ENCODE data around the gene DTX3. TPM values are rescaled to one million over a fixed set of nuclear protein-coding genes. Genes with fewer than 3 reads are reported as not detected.
A peak's percentile ranks its signal among the peaks of the same experiment; 100 is the strongest.

DTX3 gene
- total and polyA plus RNA-seq, 2 experiments from 2014 or later = 22.8 to 46.6 TPM

DNA sequence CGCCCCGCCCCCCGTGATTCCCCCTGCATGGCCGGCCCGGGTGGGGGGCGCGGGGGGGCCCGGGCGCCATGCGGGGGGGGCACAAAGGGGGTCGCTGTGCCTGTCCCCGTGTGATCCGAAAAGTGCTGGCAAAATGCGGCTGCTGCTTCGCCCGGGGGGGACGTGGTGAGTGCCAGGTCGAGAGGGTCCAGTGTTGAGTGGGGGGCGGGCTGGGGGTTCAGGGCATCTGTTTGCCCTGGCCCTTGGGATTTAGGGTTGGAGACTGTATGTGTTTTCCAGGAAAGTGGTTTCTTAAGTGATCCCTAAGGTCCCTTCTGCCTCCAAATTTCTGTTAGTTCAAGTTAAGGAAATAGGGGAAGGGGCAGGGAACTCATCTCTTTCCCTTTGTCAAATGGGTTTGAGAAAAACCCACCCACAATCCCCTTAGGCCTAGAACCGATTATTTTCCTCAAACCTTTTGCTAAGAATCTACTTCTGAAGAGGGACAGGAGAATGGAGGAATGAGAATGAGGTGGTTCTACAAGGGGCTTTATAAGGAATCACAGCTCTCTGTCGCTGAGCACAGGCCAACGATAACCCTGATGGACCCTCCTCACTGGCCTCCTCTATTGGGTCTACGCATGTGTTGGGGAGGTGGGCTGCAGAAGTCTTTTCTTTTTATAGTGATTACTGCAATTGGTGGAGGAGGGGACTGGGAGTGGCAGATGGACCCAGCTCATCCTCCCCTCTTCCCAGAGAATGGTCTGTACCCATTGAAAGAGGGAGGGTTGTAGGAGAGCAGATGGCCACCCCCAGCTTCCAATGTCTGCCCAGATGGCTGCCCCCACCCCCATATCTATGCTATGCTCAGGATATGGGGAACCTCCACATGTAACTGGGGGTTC lies 7.4 kb downstream of the DTX3 start (continued):
- TF ChIP-seq, protein P1, sequence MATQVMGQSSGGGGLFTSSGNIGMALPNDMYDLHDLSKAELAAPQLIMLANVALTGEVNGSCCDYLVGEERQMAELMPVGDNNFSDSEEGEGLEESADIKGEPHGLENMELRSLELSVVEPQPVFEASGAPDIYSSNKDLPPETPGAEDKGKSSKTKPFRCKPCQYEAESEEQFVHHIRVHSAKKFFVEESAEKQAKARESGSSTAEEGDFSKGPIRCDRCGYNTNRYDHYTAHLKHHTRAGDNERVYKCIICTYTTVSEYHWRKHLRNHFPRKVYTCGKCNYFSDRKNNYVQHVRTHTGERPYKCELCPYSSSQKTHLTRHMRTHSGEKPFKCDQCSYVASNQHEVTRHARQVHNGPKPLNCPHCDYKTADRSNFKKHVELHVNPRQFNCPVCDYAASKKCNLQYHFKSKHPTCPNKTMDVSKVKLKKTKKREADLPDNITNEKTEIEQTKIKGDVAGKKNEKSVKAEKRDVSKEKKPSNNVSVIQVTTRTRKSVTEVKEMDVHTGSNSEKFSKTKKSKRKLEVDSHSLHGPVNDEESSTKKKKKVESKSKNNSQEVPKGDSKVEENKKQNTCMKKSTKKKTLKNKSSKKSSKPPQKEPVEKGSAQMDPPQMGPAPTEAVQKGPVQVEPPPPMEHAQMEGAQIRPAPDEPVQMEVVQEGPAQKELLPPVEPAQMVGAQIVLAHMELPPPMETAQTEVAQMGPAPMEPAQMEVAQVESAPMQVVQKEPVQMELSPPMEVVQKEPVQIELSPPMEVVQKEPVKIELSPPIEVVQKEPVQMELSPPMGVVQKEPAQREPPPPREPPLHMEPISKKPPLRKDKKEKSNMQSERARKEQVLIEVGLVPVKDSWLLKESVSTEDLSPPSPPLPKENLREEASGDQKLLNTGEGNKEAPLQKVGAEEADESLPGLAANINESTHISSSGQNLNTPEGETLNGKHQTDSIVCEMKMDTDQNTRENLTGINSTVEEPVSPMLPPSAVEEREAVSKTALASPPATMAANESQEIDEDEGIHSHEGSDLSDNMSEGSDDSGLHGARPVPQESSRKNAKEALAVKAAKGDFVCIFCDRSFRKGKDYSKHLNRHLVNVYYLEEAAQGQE (IDR thresholded peaks at IDR 0.05; ENCODE audit: unreplicated experiment) = no peak
- TF ChIP-seq STAT1 (IDR thresholded peaks at IDR 0.05; ENCODE audit: unreplicated experiment) (no peak), EZH2phosphoT487 (IDR thresholded peaks at IDR 0.05; ENCODE audit: unreplicated experiment) (no peak), POLR2AphosphoS5 (IDR thresholded peaks at IDR 0.05; ENCODE audit: low read depth) (no peak), CREB1 (CRISPR knock-in tag; IDR thresholded peaks at IDR 0.05; ENCODE audit: low read depth) (no peak), NANOG (IDR thresholded peaks at IDR 0.05; ENCODE audit: borderline replicate concordance) (no peak), ZNF331 (CRISPR knock-in tag; IDR thresholded peaks at IDR 0.05; ENCODE audit: low read depth) (no peak)
- TF ChIP-seq, protein P2, sequence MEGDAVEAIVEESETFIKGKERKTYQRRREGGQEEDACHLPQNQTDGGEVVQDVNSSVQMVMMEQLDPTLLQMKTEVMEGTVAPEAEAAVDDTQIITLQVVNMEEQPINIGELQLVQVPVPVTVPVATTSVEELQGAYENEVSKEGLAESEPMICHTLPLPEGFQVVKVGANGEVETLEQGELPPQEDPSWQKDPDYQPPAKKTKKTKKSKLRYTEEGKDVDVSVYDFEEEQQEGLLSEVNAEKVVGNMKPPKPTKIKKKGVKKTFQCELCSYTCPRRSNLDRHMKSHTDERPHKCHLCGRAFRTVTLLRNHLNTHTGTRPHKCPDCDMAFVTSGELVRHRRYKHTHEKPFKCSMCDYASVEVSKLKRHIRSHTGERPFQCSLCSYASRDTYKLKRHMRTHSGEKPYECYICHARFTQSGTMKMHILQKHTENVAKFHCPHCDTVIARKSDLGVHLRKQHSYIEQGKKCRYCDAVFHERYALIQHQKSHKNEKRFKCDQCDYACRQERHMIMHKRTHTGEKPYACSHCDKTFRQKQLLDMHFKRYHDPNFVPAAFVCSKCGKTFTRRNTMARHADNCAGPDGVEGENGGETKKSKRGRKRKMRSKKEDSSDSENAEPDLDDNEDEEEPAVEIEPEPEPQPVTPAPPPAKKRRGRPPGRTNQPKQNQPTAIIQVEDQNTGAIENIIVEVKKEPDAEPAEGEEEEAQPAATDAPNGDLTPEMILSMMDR (conservative IDR thresholded peaks at IDR 0.05; ENCODE audit: low read depth in 2 of 2) = no peak

DNA sequence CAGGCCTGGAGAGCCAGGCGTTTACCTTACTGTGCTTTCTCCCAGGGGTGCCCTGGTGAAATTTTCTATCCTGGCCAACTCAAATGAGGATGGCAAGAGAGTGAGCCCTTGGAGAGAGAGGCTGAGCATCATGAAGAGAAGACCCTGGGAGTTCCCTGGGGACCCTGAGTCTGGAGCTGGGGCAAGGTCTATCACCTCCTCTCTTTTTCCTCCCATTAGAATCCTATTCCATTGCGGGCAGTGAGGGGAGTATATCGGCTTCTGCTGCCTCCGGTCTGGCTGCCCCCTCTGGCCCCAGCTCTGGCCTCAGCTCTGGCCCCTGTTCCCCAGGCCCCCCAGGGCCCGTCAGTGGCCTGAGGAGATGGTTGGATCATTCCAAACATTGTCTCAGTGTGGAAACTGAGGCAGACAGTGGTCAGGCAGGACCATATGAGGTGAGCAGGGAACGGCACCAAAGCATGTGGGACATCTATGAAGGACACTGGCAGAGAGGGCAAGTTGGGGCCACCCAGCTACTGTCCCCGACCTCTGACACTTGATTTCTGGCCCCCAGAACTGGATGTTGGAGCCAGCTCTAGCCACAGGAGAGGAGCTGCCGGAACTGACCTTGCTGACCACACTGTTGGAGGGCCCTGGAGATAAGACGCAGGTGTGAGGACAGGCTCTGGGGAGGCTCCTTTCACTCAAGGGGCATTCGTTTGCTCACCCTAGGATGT lies 8.2 kb downstream of the DTX3 start:
- Histone ChIP-seq H3F3A (replicated peaks; ENCODE audit: low read depth) (peaks cover 6% of the 10 kb centered on the region; the same call in 1 of the 2 replicates), H3K79me2 (replicated peaks; ENCODE audit: insufficient read depth) (no peaks in the 10 kb centered on the region), H3K27ac (ENCODE audit: low read depth) (no peak overlapping the region), H4K20me1 (replicated peaks; ENCODE audit: insufficient read depth) (no peaks in the 10 kb centered on the region; the same call in 1 of the 2 replicates), H3K4me1 (ENCODE audit: insufficient read depth) (peaks cover 29% of the 10 kb centered on the region), H3K27me3 (ENCODE audit: insufficient read depth) (peaks cover 82% of the 10 kb centered on the region), H3K4me3 (no peak overlapping the region), H3K9me2 (ENCODE audit: insufficient read depth) (no peaks in the 10 kb centered on the region), H3K36me3 (ENCODE audit: insufficient read depth) (peaks cover 4% of the 10 kb centered on the region; the same call in 1 of the 2 replicates), H3K4me2 (peak overlapping the region; percentile 97), H2AFZ (no peak overlapping the region)
- Mint-ChIP-seq H3K4me1 (peaks cover 36% of the 10 kb centered on the region), H3K36me3 (ENCODE audit: low read depth) (peaks cover 25% of the 10 kb centered on the region), H3K4me3 (peak overlapping the region; percentile 82; the same call in 2 of the 3 replicates), H3K27ac (no peak overlapping the region), H3K27me3 (ENCODE audit: insufficient read depth, low read depth, poor library complexity) (peaks cover 71% of the 10 kb centered on the region), H3K9me3 (no peaks in the 10 kb centered on the region)
- DNase-seq (ENCODE audit: low spot score) (no peak), ATAC-seq (no peak)
- TF ChIP-seq, protein P1 (IDR thresholded peaks at IDR 0.05; ENCODE audit: unreplicated experiment) = no peak
- TF ChIP-seq POLR2AphosphoS5 (IDR thresholded peaks at IDR 0.05; ENCODE audit: low read depth) (no peak), EZH2phosphoT487 (IDR thresholded peaks at IDR 0.05; ENCODE audit: unreplicated experiment) (no peak)

Measured in GM23338 (cell line).